Mesenteric fat pad (tissue), 1 donor: ENCODE measurements around the gene ZNF718. TPM values are rescaled to one million over a fixed set of nuclear protein-coding genes. Genes with fewer than 3 reads are reported as not detected.
"Not testable (repeated sequence)": the region's sequence is repeated elsewhere in the genome, so short reads cannot be mapped to it uniquely, and the experiment has no call there.

Experiments used
- DNase-seq: peaks from one replicate; pipeline ENCODE4 v3.0.0-alpha.2; 2020; ENCODE audit warnings: low spot score
- total RNA-seq: library from RNA; stranded (reverse); fragmentation: NEBNext Ultra II Directional; extraction: Animal tissue kit (Norgen Biotek cat#: 25700); gene quantifications from one replicate; pipeline ENCODE4 v1.2.1, GENCODE V29; 2021
- donor health status: DM: yes; HTN: yes; CAD: no.

Gene ZNF718
- total RNA-seq, 1 donor from 2014 or later = 3.6 TPM

DNA sequence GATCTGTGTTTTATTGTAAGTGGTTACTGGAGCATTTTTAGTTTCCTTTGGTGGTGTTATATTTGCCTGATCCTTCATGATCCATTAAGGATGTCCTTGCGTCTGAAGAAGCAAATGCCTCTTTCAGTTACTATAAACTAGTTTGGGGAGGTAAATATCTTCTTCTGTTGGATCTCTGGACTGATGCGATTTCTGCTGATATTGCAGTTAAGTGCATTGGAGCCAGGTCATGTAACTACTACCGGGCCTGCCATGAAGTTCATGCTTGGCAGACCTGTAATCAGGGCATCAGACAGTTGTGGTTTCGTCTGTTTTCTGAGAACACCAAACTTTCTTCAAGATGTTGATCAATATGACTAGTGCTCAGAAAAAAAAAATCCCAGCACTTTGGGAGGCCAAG is 22.9 kb downstream of the ZNF718 start:
- no peak for DNase-seq

GRCh38 chr4:161496-162284 is 37.4 kb downstream of the ZNF718 start:
- DNase-seq = no peak

DNA sequence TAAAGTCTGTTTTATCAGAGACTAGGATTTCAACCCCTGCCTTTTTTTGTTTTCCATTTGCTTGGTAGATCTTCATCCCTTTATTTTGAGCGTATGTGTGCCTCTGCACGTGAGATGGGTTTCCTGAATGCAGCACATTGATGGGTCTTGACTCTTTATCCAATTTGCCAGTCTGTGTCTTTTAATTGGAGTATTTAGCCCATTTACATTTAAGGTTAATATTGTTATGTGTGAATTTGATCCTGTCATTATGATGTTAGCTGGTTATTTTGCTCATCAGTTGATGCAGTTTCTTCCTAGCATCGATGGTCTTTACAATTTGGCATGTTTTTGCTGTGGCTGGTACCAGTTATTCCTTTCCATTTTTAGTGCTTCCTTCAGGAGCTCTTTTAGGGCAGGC is 45.3 kb downstream of the ZNF718 start:
- not testable (repeated sequence) for DNase-seq

- not testable (repeated sequence) for DNase-seq
Measured at GRCh38 chr4:171318-171717, 47.0 kb downstream of the ZNF718 start.

DNA sequence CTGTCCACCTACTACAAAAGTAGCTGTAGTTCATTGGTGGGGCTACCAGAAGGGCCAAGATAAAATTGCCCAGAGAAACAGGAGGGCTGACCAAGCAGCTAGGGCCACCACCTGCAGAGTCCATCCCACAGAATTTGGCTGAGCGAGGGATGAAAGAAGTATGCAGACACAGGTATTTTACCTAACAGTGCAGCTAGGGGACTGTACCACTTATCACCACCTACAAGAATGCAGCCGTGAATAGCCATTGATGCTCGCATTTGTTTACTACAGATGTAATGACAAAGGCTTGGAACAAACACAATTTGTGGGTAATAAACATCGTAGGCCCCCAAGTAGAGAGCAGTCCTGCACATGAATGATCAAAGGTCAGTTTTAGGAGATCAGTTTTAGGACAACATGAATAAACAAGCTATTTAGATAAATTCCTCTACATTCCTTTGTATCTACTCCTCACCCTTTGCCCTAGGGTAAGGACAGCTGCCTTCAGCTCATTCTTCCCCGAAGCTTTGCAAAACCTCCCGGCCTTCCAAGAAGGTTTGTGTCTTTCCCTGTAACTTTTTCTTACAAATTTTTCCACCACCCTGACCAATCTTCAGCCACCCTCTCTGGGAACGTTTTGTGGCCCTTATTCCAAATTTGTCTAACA is 49.5 kb downstream of the ZNF718 start:
- DNase-seq = no peak

DNA sequence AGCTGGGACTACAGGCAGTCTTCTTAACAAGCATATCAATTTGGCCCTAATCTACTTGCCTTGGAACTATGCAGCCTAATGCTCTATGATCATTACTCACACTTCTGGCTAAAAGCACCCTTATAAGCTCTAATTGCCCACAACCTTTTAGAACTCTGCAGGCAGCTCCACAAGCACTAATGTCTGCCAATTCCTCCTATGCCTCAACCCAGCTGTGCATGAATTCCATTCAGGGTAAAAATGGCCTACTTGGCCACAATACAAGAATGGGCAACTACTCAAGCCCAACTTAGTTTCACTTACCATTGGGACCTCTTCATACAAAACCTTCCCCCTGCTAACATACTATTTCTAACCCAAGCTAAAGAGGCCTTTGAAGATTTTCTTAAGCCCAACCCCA is 51.7 kb downstream of the ZNF718 start:
- DNase-seq = no peak

DNA sequence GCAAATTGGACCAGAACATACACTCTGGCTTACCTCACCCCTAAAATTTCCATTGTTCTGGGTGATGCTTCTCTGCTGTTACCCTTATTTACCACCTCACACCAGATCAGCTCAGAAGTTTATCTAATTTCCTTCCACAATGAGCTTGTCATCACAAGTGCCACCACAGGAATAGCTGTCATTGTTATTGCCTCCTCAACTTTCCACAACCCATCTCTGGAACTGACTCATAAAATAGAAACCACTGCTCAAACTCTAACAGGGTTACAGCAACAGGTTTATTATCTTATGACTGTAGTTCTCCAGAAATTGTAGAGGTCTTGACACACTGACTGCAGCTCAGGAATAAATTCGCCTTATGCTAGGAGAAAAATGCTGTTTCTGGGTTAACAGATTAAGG is 52.7 kb downstream of the ZNF718 start:
- DNase-seq = no peak

DNA sequence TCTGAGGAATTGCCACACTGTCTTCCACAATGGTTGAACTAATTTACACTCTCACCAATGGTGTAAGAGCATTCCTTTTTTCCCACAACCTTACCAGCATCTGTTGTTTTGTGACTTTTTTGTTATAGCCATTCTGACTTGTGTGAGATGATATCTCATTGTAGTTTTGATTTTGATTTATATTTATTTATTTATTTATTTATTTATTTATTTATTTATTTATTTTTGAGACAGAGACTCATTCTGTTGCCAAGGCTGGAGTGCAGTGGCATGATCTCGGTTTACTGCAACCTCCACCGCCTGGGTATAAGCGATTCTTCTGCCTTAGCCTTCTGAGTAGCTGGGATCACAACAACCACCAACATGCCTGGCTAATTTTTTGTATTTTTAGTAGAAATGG is 57.9 kb downstream of the ZNF718 start:
- DNase-seq = not testable (repeated sequence)

GRCh38 chr4:188091-188490 is 63.8 kb downstream of the ZNF718 start:
- no peak for DNase-seq

GRCh38 chr4:195159-195558 is 70.9 kb downstream of the ZNF718 start:
- DNase-seq = not testable (repeated sequence)

GRCh38 chr4:200936-201335 is 76.6 kb downstream of the ZNF718 start:
- DNase-seq = no peak

- DNase-seq = not testable (repeated sequence)
Measured at GRCh38 chr4:202822-203221, 78.5 kb downstream of the ZNF718 start.

GRCh38 chr4:205097-205756 is 80.9 kb downstream of the ZNF718 start:
- DNase-seq = no peak

- no peak for DNase-seq
Measured at GRCh38 chr4:206054-206453, 81.8 kb downstream of the ZNF718 start.

- DNase-seq = not testable (repeated sequence)
Measured at GRCh38 chr4:208416-209096, 84.3 kb downstream of the ZNF718 start.

DNA sequence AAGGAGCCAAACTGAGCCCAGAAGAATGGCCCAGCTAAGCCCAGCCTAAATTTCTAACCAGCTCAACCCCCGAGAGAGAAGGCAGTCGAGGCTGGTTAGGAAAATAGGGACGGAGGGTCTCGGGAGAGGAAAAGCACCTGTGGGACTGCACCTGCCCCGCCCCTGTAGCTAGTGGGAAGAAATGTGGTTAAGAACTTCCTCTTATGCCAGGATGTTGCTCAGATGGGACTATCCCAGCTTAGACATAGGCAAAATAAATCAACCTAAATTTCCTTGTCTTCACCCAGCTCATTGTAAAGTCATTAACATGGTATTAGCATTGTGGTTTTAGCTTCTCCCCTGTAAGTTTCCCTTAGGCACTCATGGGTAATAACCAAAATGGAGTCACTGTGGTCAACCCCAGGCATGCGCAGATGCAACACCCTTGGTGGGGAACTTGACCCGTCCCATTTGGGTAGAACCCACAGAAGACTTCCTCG is 86.8 kb downstream of the ZNF718 start:
- no peak for DNase-seq

DNA sequence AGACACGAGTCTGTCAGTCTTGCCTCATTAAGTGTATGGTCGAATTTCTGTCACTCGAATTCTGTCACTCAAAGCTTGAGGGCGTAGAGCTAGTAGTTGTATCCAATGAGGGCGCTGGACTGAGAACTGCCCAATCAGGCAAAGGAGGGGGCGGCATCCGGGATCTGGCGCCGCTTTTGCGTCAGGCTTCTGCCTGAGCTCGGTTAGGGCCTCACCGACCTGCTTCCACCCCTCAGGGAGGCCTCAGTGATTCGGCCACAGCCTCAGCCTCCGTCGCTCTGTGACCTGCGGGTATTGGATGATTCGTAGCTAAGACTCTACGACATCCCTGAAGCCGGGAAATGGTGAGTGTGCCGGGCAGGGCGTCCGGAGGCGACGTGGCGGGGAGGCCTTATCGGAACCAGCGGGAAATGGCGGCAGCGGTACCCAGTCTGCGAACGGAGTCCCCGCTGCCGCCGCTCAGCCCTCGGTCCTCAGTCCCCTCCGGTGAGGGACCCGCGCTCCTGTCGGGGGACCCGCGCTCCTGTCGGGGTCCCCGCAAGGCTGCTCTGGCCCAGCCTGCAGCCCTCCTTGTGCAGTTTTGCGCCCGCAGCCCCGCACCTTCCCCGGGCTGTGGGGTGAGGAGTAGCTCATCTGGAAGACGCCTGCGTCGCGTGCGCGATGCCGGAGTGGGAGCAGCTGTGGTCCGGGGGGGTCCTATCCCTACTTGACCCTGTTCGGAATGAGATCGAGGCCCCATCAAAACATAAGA is 88.3 kb downstream of the ZNF718 start:
- DNase-seq = no peak

- DNase-seq = not testable (repeated sequence)
Measured at GRCh38 chr4:213189-213535, 88.9 kb downstream of the ZNF718 start.
